Transverse colon (tissue), 4 donors: ENCODE results near the gene ACTA2. TPM values are rescaled to one million over a fixed set of nuclear protein-coding genes. Genes with fewer than 3 reads are reported as not detected.
A peak's percentile ranks its signal among the peaks of the same experiment; 100 is the strongest.
"Not testable (repeated sequence)": the region's sequence is repeated elsewhere in the genome, so short reads cannot be mapped to it uniquely, and the experiment has no call there.

Experiments
- DNase-seq: peaks from one replicate; pipeline ENCODE4 v3.0.0-alpha.2; 2019
- H3K27ac ChIP-seq, 4 donors: fragments of 200-600 bp; sonication (generic); 2 replicates each; pipeline ENCODE4 v1.5.1; 2016 to 2018; ENCODE audit warnings: inconsistent platforms in 4 of 4
- H3K27me3 ChIP-seq: fragments of 200-600 bp; sonication (generic); 2 replicates; pipeline ENCODE4 v1.5.1; 2017; ENCODE audit warnings: inconsistent platforms
- H3K36me3 ChIP-seq, 4 donors: fragments of 200-600 bp; sonication (generic); 2 replicates each; pipeline ENCODE4 v1.5.1; 2017 to 2019; ENCODE audit warnings: inconsistent platforms in 4 of 4
- H3K4me1 ChIP-seq, 4 donors: fragments of 200-600 bp; sonication (generic); 2 replicates each; pipeline ENCODE4 v1.5.1; 2017 to 2020; ENCODE audit warnings: inconsistent platforms in 4 of 4
- H3K4me3 ChIP-seq, 4 donors: fragments of 200-600 bp; sonication (generic); 1 replicate in 1 of 4; 2 replicates in 3 of 4; pipeline versions ENCODE4 v1.5.1 to v1.6.1; 2017 to 2019; ENCODE audit warnings: inconsistent platforms in 4 of 4
- H3K9me3 ChIP-seq, 2 donors: fragments of 200-600 bp; sonication (generic); 2 replicates each; pipeline ENCODE4 v1.5.1; 2017 to 2019; ENCODE audit warnings: inconsistent platforms in 2 of 2
- CTCF ChIP-seq, 5 experiments: fragments of 200-600 bp in 3 of 5; fragments of 450-650 bp in 2 of 5; sonication (generic) in 3 of 5; IDR thresholded peaks; 1 replicate in 2 of 5; 2 replicates in 3 of 5; pipeline ENCODE4 v1.5.1; 2016 to 2017; ENCODE audit warnings: antibody characterized with exemption in 5 of 5, inconsistent platforms in 3 of 5, mild to moderate bottlenecking in 2 of 5, moderate library complexity in 1 of 5
- EP300 ChIP-seq: sonication (generic); formaldehyde crosslinking; IDR thresholded peaks from one replicate; pipeline ENCODE4 v1.6.1; 2017; ENCODE audit warnings: antibody characterized with exemption, low read depth
- POLR2A ChIP-seq: fragments of 450-650 bp; IDR thresholded peaks from one replicate; pipeline ENCODE4 v1.6.1; 2016; ENCODE audit warnings: antibody characterized with exemption, mild to moderate bottlenecking, moderate library complexity
- POLR2AphosphoS5 ChIP-seq, 3 donors: sonication (generic); formaldehyde crosslinking; IDR thresholded peaks; one replicate each; pipeline ENCODE4 v1.6.1; 2016; ENCODE audit warnings: antibody characterized with exemption in 3 of 3
- WGBS, 2 donors: methylation state at CpG; one replicate each; pipeline ENCODE4 v1.1.5; 2018; ENCODE audit warnings: low coverage in 1 of 2; 5-methylcytosine and 5-hydroxymethylcytosine counted together
- in situ Hi-C, 4 donors: fragments of 200-750 bp; cut with MboI; loops; one replicate each; pipeline versions ENCODE4 v1.15.0 to v1.15.1; 2017; ENCODE audit warnings: low sequenced_read_pairs in 3 of 4, low pct_ligation_motif_present in 1 of 4, low pct_unique_long_range_greater_than_20kb in 1 of 4
- intact Hi-C: fragments of 100-400 bp; cut with DNase I; formaldehyde crosslinking; loops from one replicate; pipeline ENCODE4 v1.15.1; 2023; ENCODE audit warnings: low total_unique reads
- total RNA-seq, 4 donors: library from RNA; depleted of rRNA; stranded (reverse); fragments of >200 nt; gene quantifications; one replicate each; pipeline ENCODE4 v1.1.0, GENCODE V29; 2016

The ACTA2 gene
- total RNA-seq, 4 donors from 2014 or later = 403 to 1,827 (median 457) TPM

- intact Hi-C loops (loop anchor here (2.0 kb wide), 1 partner anchor 52 kb away; no protein-coding TSS in a partner anchor), in situ Hi-C loops (loop anchor here (5.0 to 10.0 kb wide), 5 partner anchors 50 to 370 kb away; no protein-coding TSS in a partner anchor)
- DNase-seq = peak; percentile 84
- Histone ChIP-seq H3K9me3 (no peaks in the 10 kb centered on the region), H3K36me3 (peaks cover 0 to 11% (median 3%) of the 10 kb centered on the region in 4 donors), H3K27me3 (no peaks in the 10 kb centered on the region), H3K4me1 (peaks cover 7 to 25% (median 11%) of the 10 kb centered on the region in 4 donors), H3K4me3 (no peak overlapping the region), H3K27ac (peak overlapping the region; percentile 36 to 82 (median 65))
- TF ChIP-seq CTCF (IDR thresholded peaks at IDR 0.05) (peak; percentile 71 to 88 (median 81)), POLR2A (no peak), POLR2AphosphoS5 (IDR thresholded peaks at IDR 0.05) (peak in 2 of 3 donors; percentile 48 to 62)
- 8 to 34% methylated on average over 9 to 17 of the region's 17 CpGs for WGBS, 2 donors
Observed at GRCh38 chr10:88934900-88935672, 17.5 kb downstream of the ACTA2 start.

- no peak for TF ChIP-seq POLR2A
- TF ChIP-seq CTCF (IDR thresholded peaks at IDR 0.05) = no peak
- TF ChIP-seq EP300 = no peak
- DNase-seq = no peak
- intact Hi-C loops = loop anchor here (1.0 kb wide), 1 partner anchor 98 kb away; no protein-coding TSS in a partner anchor
- in situ Hi-C loops = loop anchor here (5.0 to 10.0 kb wide), 4 partner anchors 51 to 369 kb away; no protein-coding TSS in a partner anchor
- Histone ChIP-seq H3K36me3 (peaks cover 0 to 11% (median 3%) of the 10 kb centered on the region in 4 donors), H3K27ac (peak overlapping the region; percentile 20 to 74 (median 66)), H3K9me3 (no peaks in the 10 kb centered on the region), H3K27me3 (no peaks in the 10 kb centered on the region), H3K4me3 (no peak overlapping the region), H3K4me1 (peaks cover 7 to 25% (median 11%) of the 10 kb centered on the region in 4 donors)
- WGBS, 2 donors = 61% methylated on average over 2 of the region's 2 CpGs; no CpG with 5 or more reads in 1 of the 2 donors
Observed at GRCh38 chr10:88933564-88933963, 19.0 kb downstream of the ACTA2 start.

GRCh38 chr10:88932539-88933256, 19.9 kb downstream of the ACTA2 start:
- intact Hi-C loops (loop anchor here (1.0 kb wide), 1 partner anchor 97 kb away; no protein-coding TSS in a partner anchor), in situ Hi-C loops (loop anchor here (5.0 to 10.0 kb wide), 4 partner anchors 52 to 368 kb away; no protein-coding TSS in a partner anchor)
- H3K36me3 ChIP-seq = peaks cover 0 to 6% (median 0%) of the 10 kb centered on the region in 4 donors
- H3K27ac ChIP-seq = peak overlapping the region; percentile 37 to 74 (median 66)
- TF ChIP-seq CTCF (IDR thresholded peaks at IDR 0.05) = peak; percentile 85 to 97 (median 86)
- no peak for TF ChIP-seq EP300
- peak in 2 of 3 donors; percentile 44 to 56 for TF ChIP-seq POLR2AphosphoS5 (IDR thresholded peaks at IDR 0.05)
- TF ChIP-seq POLR2A = no peak
- no peaks in the 10 kb centered on the region for H3K27me3 ChIP-seq
- no peak overlapping the region for H3K4me3 ChIP-seq
- H3K4me1 ChIP-seq = peaks cover 7 to 25% (median 11%) of the 10 kb centered on the region in 4 donors
- 43 to 48% methylated on average over 3 to 7 of the region's 7 CpGs for WGBS, 2 donors
- DNase-seq = peak; percentile 38
- H3K9me3 ChIP-seq = no peaks in the 10 kb centered on the region

- intact Hi-C loops, H3K9me3 ChIP-seq, H3K36me3 ChIP-seq, H3K4me3 ChIP-seq, H3K27me3 ChIP-seq, DNase-seq: not testable (repeated sequence)
- H3K27ac ChIP-seq = peak overlapping the region; percentile 37 to 74 (median 66)
- WGBS, 2 donors = 81 to 100% methylated on average over 4 to 5 of the region's 5 CpGs
- peak in 1 of 3 donors; percentile 6 for TF ChIP-seq POLR2AphosphoS5 (IDR thresholded peaks at IDR 0.05)
- in situ Hi-C loops = loop anchor here (5.0 to 10.0 kb wide), 4 partner anchors 53 to 367 kb away; no protein-coding TSS in a partner anchor
- H3K4me1 ChIP-seq = peaks cover 7 to 26% (median 11%) of the 10 kb centered on the region in 4 donors
Observed at GRCh38 chr10:88932029-88932428, 20.5 kb downstream of the ACTA2 start.
